HepG2 (cell line): ENCODE results near the gene LBX2.

ENCODE experiments used
- CBX5 ChIP-seq: sonication (generic); formaldehyde crosslinking; IDR thresholded peaks from 2 replicates; pipeline ENCODE4 v1.4.0; 2020; ENCODE audit warnings: missing genetic modification reagents, borderline replicate concordance
- HOXA7 ChIP-seq: sonication (generic); formaldehyde crosslinking; IDR thresholded peaks from 2 replicates; pipeline ENCODE4 v1.8.1; 2022; ENCODE audit warnings: mild to moderate bottlenecking, missing genetic modification reagents, moderate library complexity
- JUNB ChIP-seq: sonication (generic); formaldehyde crosslinking; IDR thresholded peaks from 2 replicates; pipeline ENCODE4 v1.8.0; 2022; ENCODE audit warnings: missing genetic modification reagents, mild to moderate bottlenecking, borderline replicate concordance
- MAFG ChIP-seq: sonication (generic); formaldehyde crosslinking; IDR thresholded peaks from 2 replicates; pipeline ENCODE4 v1.5.1; 2020; ENCODE audit warnings: mild to moderate bottlenecking, missing genetic modification reagents
- SALL2 ChIP-seq: sonication (generic); formaldehyde crosslinking; IDR thresholded peaks from 2 replicates; pipeline ENCODE4 v1.8.1; 2023; ENCODE audit warnings: mild to moderate bottlenecking, missing genetic modification reagents, inconsistent platforms
- SMARCC2 ChIP-seq: fragments of 450-650 bp; IDR thresholded peaks from 2 replicates; pipeline ENCODE4 v1.6.1; 2017; ENCODE audit warnings: antibody characterized with exemption, mild to moderate bottlenecking
- TAF1 ChIP-seq: sonication (generic); formaldehyde crosslinking; IDR thresholded peaks from 2 replicates; pipeline ENCODE4 v1.4.0; 2020; ENCODE audit warnings: missing genetic modification reagents

DNA sequence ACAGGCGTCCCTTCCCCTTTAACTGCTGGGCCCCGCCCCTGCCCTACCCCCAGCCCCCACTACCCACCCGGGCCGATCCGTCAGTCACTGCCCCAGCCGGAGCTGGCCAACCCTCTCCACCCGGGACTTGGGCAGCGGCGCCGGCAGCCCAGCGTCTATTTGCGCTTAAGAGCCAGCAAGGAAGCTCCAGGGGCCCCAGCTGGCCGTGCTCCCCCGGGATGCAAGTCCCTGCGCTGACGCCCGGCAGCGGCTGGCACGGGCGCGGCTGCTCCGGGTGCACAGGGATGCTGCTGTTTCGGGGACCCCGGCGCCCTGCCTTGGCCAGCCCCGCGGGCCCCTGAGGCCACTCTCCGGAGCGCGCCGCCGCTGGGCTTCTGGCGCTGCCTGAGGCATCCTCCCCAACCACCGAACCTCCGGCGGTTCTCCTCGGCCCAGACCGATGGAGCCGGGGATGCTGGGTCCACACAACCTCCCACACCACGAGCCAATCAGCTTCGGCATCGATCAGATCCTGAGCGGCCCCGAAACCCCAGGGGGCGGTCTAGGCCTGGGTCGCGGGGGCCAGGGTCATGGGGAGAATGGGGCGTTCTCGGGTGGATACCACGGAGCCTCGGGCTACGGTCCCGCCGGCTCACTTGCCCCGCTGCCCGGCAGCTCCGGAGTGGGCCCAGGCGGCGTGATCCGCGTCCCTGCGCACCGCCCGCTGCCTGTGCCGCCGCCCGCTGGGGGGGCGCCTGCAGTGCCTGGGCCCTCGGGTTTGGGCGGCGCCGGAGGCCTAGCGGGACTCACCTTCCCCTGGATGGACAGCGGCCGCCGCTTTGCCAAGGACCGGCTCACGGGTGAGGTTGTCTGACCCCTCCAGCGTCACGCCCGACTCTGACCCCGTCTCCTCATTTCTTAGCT, 15.2 kb upstream of the LBX2 start, which contains the start of gene TLX2:
- TF ChIP-seq CBX5 (CRISPR knock-in tag) (no peak), JUNB (CRISPR knock-in tag) (no peak), HOXA7 (CRISPR knock-in tag) (no peak), TAF1 (no peak), SALL2 (no peak), SMARCC2 (no peak), MAFG (CRISPR knock-in tag) (no peak)
